ENCODE measurements around the gene GYS1. TPM values are rescaled to one million over a fixed set of nuclear protein-coding genes. Genes with fewer than 3 reads are reported as not detected.

GYS1 gene
- total and polyA plus RNA-seq, 2 donors (not counting 1 experiment from before 2014, with no cell fraction given), result 31.2 to 42.8 TPM

DNA sequence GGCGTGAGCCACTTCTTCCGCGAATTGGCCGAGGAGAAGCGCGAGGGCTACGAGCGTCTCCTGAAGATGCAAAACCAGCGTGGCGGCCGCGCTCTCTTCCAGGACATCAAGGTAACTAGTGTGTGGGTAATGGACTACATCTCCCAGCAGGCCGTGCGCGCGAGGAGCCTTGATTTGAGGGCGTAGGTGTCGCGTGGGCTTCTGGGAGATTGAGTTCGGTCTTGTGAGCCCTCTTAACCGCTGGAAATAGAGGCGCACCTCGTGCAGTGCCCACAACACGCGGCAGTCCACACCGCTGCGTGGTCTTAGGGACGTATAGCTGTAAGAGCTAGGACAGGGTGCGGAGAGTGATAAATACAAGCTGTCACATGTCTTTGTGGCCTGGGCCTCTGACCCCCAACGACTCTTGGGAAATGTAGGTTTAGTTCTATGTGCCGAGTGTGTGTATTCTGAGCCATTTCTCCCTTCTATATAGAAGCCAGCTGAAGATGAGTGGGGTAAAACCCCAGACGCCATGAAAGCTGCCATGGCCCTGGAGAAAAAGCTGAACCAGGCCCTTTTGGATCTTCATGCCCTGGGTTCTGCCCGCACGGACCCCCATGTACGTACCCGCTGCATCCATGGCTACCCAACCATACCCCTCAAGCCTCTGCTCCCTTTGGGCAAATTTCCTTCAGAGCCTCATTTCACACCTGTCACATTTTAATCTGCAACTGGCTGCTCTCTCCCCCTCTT is 27.1 kb downstream of the GYS1 start:
- Histone ChIP-seq H3K79me2 (ENCODE audit: control insufficient read depth, insufficient read depth, low read length) (peaks cover 19% of the 10 kb centered on the region), H3K27me3 (ENCODE audit: control insufficient read depth, insufficient read depth, low read length) (no peaks in the 10 kb centered on the region), H2AFZ (ENCODE audit: low read length) (no peak overlapping the region), H3K4me2 (ENCODE audit: extremely low read depth, insufficient read depth, low read length) (peak overlapping the region; percentile 85), H4K20me1 (ENCODE audit: control insufficient read depth, extremely low read depth, insufficient read depth, low read length) (peaks cover 6% of the 10 kb centered on the region), H3K9me3 (ENCODE audit: control insufficient read depth, insufficient read depth, low read depth, low read length) (no peaks in the 10 kb centered on the region), H3K4me1 (ENCODE audit: control insufficient read depth, extremely low read depth, insufficient read depth, low read length) (peaks cover 19% of the 10 kb centered on the region), H3K36me3 (ENCODE audit: control insufficient read depth, insufficient read depth, low read length) (peaks cover 27% of the 10 kb centered on the region), H3K27ac (ENCODE audit: insufficient read depth, low read length) (peak overlapping the region; percentile 23), H3K4me3 (replicated peaks in 1 of 4; ENCODE audit: control extremely low read depth in 1 of 4, insufficient read depth in 1 of 4, low read depth in 3 of 4, low read length in 4 of 4) (peak overlapping the region; percentile 39 to 99 (median 79)), H3K9ac (ENCODE audit: insufficient read depth, low read length) (peak overlapping the region; percentile 34)
- DNase-seq (ENCODE audit: low read depth in 2 of 2), result peak; percentile 80
- no peak for TF ChIP-seq EZH2 (IDR thresholded peaks at IDR 0.05; ENCODE audit: low read length, missing control alignments)
- TF ChIP-seq, protein P1, sequence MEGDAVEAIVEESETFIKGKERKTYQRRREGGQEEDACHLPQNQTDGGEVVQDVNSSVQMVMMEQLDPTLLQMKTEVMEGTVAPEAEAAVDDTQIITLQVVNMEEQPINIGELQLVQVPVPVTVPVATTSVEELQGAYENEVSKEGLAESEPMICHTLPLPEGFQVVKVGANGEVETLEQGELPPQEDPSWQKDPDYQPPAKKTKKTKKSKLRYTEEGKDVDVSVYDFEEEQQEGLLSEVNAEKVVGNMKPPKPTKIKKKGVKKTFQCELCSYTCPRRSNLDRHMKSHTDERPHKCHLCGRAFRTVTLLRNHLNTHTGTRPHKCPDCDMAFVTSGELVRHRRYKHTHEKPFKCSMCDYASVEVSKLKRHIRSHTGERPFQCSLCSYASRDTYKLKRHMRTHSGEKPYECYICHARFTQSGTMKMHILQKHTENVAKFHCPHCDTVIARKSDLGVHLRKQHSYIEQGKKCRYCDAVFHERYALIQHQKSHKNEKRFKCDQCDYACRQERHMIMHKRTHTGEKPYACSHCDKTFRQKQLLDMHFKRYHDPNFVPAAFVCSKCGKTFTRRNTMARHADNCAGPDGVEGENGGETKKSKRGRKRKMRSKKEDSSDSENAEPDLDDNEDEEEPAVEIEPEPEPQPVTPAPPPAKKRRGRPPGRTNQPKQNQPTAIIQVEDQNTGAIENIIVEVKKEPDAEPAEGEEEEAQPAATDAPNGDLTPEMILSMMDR (conservative IDR thresholded peaks at IDR 0.05 in 1 of 2, IDR thresholded peaks at IDR 0.05 in 1 of 2; ENCODE audit: low read depth in 1 of 2, low read length in 2 of 2), result no peak

DNA sequence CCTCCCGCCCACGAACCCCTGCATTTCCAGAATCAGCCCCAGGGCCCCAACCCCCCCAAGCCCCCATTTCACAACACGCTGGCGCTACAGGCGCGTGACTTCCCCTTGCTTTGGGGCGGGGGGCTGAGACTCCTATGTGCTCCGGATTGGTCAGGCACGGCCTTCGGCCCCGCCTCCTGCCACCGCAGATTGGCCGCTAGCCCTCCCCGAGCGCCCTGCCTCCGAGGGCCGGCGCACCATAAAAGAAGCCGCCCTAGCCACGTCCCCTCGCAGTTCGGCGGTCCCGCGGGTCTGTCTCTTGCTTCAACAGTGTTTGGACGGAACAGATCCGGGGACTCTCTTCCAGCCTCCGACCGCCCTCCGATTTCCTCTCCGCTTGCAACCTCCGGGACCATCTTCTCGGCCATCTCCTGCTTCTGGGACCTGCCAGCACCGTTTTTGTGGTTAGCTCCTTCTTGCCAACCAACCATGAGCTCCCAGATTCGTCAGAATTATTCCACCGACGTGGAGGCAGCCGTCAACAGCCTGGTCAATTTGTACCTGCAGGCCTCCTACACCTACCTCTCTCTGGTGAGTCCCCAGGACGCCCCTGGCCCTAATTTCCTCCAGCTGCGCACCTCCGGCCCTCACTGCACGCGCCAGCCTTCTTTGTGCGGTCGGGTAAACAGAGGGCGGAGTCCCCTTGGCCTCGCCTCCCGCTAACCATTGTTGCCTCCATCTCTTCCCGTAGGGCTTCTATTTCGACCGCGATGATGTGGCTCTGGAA is 27.9 kb downstream of the GYS1 start, which contains the start of gene FTL:
Gene FTL (plus strand): TSS at position 270 of the 766 bp plus-strand sequence. CDS start 199 bp downstream, at position 469.
- Histone ChIP-seq H3K27me3 (ENCODE audit: control insufficient read depth, insufficient read depth, low read length) (no peaks in the 10 kb centered on the region), H3K27ac (ENCODE audit: insufficient read depth, low read length) (peak within 1 kb of the TSS; percentile 80), H4K20me1 (ENCODE audit: control insufficient read depth, extremely low read depth, insufficient read depth, low read length) (peaks cover 6% of the 10 kb centered on the region), H3K4me3 (replicated peaks in 1 of 4; ENCODE audit: control extremely low read depth in 1 of 4, insufficient read depth in 1 of 4, low read depth in 3 of 4, low read length in 4 of 4) (peak within 1 kb of the TSS; percentile 39 to 99 (median 79)), H3K4me2 (ENCODE audit: extremely low read depth, insufficient read depth, low read length) (peak within 1 kb of the TSS; percentile 85), H3K36me3 (ENCODE audit: control insufficient read depth, insufficient read depth, low read length) (peaks cover 24% of the 10 kb centered on the region), H3K4me1 (ENCODE audit: control insufficient read depth, extremely low read depth, insufficient read depth, low read length) (peaks cover 19% of the 10 kb centered on the region), H3K9me3 (ENCODE audit: control insufficient read depth, insufficient read depth, low read depth, low read length) (no peaks in the 10 kb centered on the region), H2AFZ (ENCODE audit: low read length) (no peak within 1 kb of the TSS), H3K79me2 (ENCODE audit: control insufficient read depth, insufficient read depth, low read length) (peaks cover 19% of the 10 kb centered on the region), H3K9ac (ENCODE audit: insufficient read depth, low read length) (peak within 1 kb of the TSS; percentile 34)
- no peak for TF ChIP-seq EZH2 (IDR thresholded peaks at IDR 0.05; ENCODE audit: low read length, missing control alignments)
- TF ChIP-seq, protein P1 (conservative IDR thresholded peaks at IDR 0.05 in 1 of 2, IDR thresholded peaks at IDR 0.05 in 1 of 2; ENCODE audit: low read depth in 1 of 2, low read length in 2 of 2), result no peak
- DNase-seq (ENCODE audit: low read depth in 2 of 2), result peak; percentile 92 to 97

Data from fibroblast of lung (primary cell).